KMS-11 (cell line): ENCODE measurements around the gene GLRA3.

Source experiments
- H2AFZ ChIP-seq: fragments of 200-600 bp; sonication (generic); 2 replicates; pipeline ENCODE4 v1.6.1; 2016; ENCODE audit warnings: antibody characterized with exemption, mixed run types, low read depth
- H3K27ac ChIP-seq: fragments of 200-600 bp; sonication (generic); 2 replicates; pipeline ENCODE4 v1.6.1; 2016; ENCODE audit warnings: mild to moderate bottlenecking, mixed run types
- H3K27me3 ChIP-seq: fragments of 200-600 bp; sonication (generic); 2 replicates; pipeline ENCODE4 v1.6.1; 2017; ENCODE audit warnings: mild to moderate bottlenecking, low read depth, mixed run types, moderate library complexity; ENCODE audit not compliant: insufficient read depth
- H3K36me3 ChIP-seq: fragments of 200-600 bp; sonication (generic); 2 replicates; pipeline ENCODE4 v1.6.1; 2017; ENCODE audit warnings: mild to moderate bottlenecking, mixed run types; ENCODE audit not compliant: insufficient read depth
- H3K4me1 ChIP-seq: fragments of 200-600 bp; sonication (generic); 2 replicates; pipeline ENCODE4 v1.6.1; 2016; ENCODE audit warnings: mild to moderate bottlenecking, low read depth, mixed run types; ENCODE audit not compliant: poor library complexity, severe bottlenecking
- H3K4me2 ChIP-seq: fragments of 200-600 bp; sonication (generic); 2 replicates; pipeline ENCODE4 v1.7.0; 2016; ENCODE audit warnings: mild to moderate bottlenecking, mixed run types
- H3K4me3 ChIP-seq: fragments of 200-600 bp; sonication (generic); IDR thresholded peaks from 2 replicates; pipeline ENCODE4 v1.6.1; 2017; ENCODE audit warnings: low read depth, low read length, mixed read lengths; ENCODE audit not compliant: insufficient read depth
- H3K79me2 ChIP-seq: fragments of 200-600 bp; sonication (generic); 2 replicates; pipeline ENCODE4 v1.6.1; 2016; ENCODE audit warnings: low read depth, mixed run types; ENCODE audit not compliant: insufficient read depth
- H3K9ac ChIP-seq: fragments of 200-600 bp; sonication (generic); 2 replicates; pipeline ENCODE4 v1.6.1; 2016; ENCODE audit warnings: mild to moderate bottlenecking, mixed run types
- H4K20me1 ChIP-seq: fragments of 200-600 bp; sonication (generic); 2 replicates; pipeline ENCODE4 v1.6.1; 2016; ENCODE audit warnings: mild to moderate bottlenecking, mixed run types; ENCODE audit not compliant: insufficient read depth
- TF ChIP-seq, protein P1 (sequence below): fragments of 200-600 bp; sonication (generic); conservative IDR thresholded peaks from 2 replicates; pipeline ENCODE4 v1.6.1; 2017; ENCODE audit warnings: low read depth, mild to moderate bottlenecking, antibody characterized with exemption, low read length, moderate library complexity, mixed read lengths

Gene GLRA3

GRCh38 chr4:174663216-174663615 is 165.8 kb downstream of the GLRA3 start:
- Histone ChIP-seq H3K9ac (no peak overlapping the region), H2AFZ (no peak overlapping the region)

DNA sequence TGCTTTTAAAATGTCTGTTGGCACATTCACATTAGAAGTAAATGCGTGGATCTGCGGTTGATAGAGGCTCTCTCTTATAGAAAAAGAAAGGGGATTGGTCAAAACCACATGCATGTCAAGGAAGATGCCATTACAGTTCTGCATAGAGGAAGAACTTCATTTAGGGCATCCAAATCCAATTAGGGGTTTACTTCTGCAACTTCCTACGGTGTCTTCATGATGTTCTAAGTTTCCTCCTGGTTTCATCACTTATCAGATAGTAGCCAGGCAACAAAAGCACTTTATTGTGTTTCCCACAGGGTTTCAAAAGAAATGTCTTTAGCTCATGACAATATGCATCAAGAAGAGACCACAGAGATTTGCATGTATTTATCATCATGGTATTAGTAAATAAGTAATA is 170.8 kb downstream of the GLRA3 start:
- H3K79me2 ChIP-seq, result no peaks in the 10 kb centered on the region
- no peak overlapping the region for H2AFZ ChIP-seq
- H3K27ac ChIP-seq, result no peak overlapping the region

More at GRCh38 chr4:174663216-174663615, 165.8 kb downstream of the GLRA3 start:
- Histone ChIP-seq H3K4me3 (no peak overlapping the region), H3K4me2 (no peak overlapping the region), H3K79me2 (no peaks in the 10 kb centered on the region), H3K27ac (no peak overlapping the region), H4K20me1 (no peaks in the 10 kb centered on the region), H3K27me3 (no peaks in the 10 kb centered on the region), H3K36me3 (no peaks in the 10 kb centered on the region), H3K4me1 (no peaks in the 10 kb centered on the region)
- TF ChIP-seq, protein P1, sequence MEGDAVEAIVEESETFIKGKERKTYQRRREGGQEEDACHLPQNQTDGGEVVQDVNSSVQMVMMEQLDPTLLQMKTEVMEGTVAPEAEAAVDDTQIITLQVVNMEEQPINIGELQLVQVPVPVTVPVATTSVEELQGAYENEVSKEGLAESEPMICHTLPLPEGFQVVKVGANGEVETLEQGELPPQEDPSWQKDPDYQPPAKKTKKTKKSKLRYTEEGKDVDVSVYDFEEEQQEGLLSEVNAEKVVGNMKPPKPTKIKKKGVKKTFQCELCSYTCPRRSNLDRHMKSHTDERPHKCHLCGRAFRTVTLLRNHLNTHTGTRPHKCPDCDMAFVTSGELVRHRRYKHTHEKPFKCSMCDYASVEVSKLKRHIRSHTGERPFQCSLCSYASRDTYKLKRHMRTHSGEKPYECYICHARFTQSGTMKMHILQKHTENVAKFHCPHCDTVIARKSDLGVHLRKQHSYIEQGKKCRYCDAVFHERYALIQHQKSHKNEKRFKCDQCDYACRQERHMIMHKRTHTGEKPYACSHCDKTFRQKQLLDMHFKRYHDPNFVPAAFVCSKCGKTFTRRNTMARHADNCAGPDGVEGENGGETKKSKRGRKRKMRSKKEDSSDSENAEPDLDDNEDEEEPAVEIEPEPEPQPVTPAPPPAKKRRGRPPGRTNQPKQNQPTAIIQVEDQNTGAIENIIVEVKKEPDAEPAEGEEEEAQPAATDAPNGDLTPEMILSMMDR, result no peak

GRCh38 chr4:174657472-174657871 is 171.6 kb downstream of the GLRA3 start:
- Histone ChIP-seq H3K36me3 (no peaks in the 10 kb centered on the region), H4K20me1 (no peaks in the 10 kb centered on the region), H3K79me2 (no peaks in the 10 kb centered on the region), H3K27me3 (no peaks in the 10 kb centered on the region), H3K4me3 (no peak overlapping the region), H3K4me1 (no peaks in the 10 kb centered on the region), H3K27ac (no peak overlapping the region), H2AFZ (no peak overlapping the region), H3K9ac (no peak overlapping the region), H3K4me2 (no peak overlapping the region)
- TF ChIP-seq, protein P1, result no peak

More for the DNA sequence above, 170.8 kb downstream of the GLRA3 start:
- H3K27me3 ChIP-seq, result no peaks in the 10 kb centered on the region
- no peaks in the 10 kb centered on the region for H3K36me3 ChIP-seq
- no peaks in the 10 kb centered on the region for H3K4me1 ChIP-seq
- no peak overlapping the region for H3K9ac ChIP-seq
- TF ChIP-seq, protein P1, result no peak
- H3K4me3 ChIP-seq, result no peak overlapping the region
- H4K20me1 ChIP-seq, result no peaks in the 10 kb centered on the region
- no peak overlapping the region for H3K4me2 ChIP-seq

DNA sequence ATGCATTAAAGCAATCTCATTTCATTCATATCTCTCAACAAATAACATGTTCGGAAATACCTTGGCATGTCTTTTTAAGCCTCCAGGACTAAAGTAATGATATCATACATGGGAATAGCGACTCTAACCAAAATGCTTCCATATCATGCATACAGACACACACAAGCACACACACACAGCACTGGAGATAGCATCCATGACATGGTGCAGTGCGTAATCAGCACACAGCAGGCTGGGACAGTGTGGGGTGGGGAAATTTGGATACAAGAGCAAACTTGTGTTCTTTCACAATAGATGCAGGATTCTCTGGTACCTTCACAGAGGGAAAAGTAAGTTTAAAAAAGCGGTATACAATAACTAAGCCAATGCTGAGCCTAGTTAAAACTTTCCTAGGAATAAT is 174.4 kb downstream of the GLRA3 start:
- TF ChIP-seq, protein P1, result no peak
- Histone ChIP-seq H3K4me1 (no peaks in the 10 kb centered on the region), H3K27me3 (no peaks in the 10 kb centered on the region), H3K9ac (no peak overlapping the region), H3K79me2 (no peaks in the 10 kb centered on the region), H3K36me3 (no peaks in the 10 kb centered on the region), H3K27ac (no peak overlapping the region), H3K4me3 (no peak overlapping the region), H3K4me2 (no peak overlapping the region), H4K20me1 (no peaks in the 10 kb centered on the region), H2AFZ (no peak overlapping the region)
